NCI-H82 treated with DMSO at 0.1 percent for 48 hours (cell line): ENCODE results near the gene MICU2.

Experiments used
- DNase-seq: peaks from one replicate; lab custom pipeline; 2025; ENCODE audit not compliant: unreplicated experiment; lab: John Stamatoyannopoulos, UW

MICU2 gene

GRCh38 chr13:21603531-21604448 is at the start of gene MICU2:
Gene MICU2 (minus strand): TSS chr13:21604170. CDS start chr13:21604148, 22 bp downstream.
- DNase-seq = peak; percentile 85

- DNase-seq = no peak
These were observed 37.7 kb upstream of the MICU2 start for GRCh38 chr13:21641629-21642028.

- no peak for DNase-seq
These were observed 35.6 kb upstream of the MICU2 start for GRCh38 chr13:21639561-21639960.

- no peak for DNase-seq
These were observed 34.6 kb upstream of the MICU2 start for GRCh38 chr13:21638319-21639282.

GRCh38 chr13:21637296-21637695 is 33.3 kb upstream of the MICU2 start:
- no peak for DNase-seq

- no peak for DNase-seq
These were observed 32.7 kb upstream of the MICU2 start for GRCh38 chr13:21636656-21637055.

GRCh38 chr13:21632196-21632595 is 28.2 kb upstream of the MICU2 start:
- no peak for DNase-seq

- peak; percentile 16 for DNase-seq
These were observed 21.4 kb upstream of the MICU2 start for GRCh38 chr13:21625366-21625765.

GRCh38 chr13:21620861-21621260 is 16.9 kb upstream of the MICU2 start:
- no peak for DNase-seq

GRCh38 chr13:21619633-21620220 is 15.8 kb upstream of the MICU2 start:
- no peak for DNase-seq

GRCh38 chr13:21616880-21617279 is 12.9 kb upstream of the MICU2 start:
- no peak for DNase-seq

- no peak for DNase-seq
These were observed 12.4 kb upstream of the MICU2 start for GRCh38 chr13:21616205-21616866.

- no peak for DNase-seq
These were observed 11.5 kb upstream of the MICU2 start for GRCh38 chr13:21615427-21615826.

- DNase-seq = no peak
These were observed 9.8 kb upstream of the MICU2 start for GRCh38 chr13:21613791-21614190.

- DNase-seq = no peak
These were observed 7.4 kb upstream of the MICU2 start for GRCh38 chr13:21611385-21611784.

- no peak for DNase-seq
These were observed 6.7 kb upstream of the MICU2 start for GRCh38 chr13:21610687-21611086.

GRCh38 chr13:21608961-21609360 is 5.0 kb upstream of the MICU2 start:
- DNase-seq = no peak

GRCh38 chr13:21606796-21607195 is 2.8 kb upstream of the MICU2 start:
- no peak for DNase-seq

GRCh38 chr13:21606251-21606650 is 2.3 kb upstream of the MICU2 start:
- DNase-seq = no peak

- DNase-seq = no peak
These were observed 7.2 kb downstream of the MICU2 start for GRCh38 chr13:21596722-21597121.

GRCh38 chr13:21595546-21595822 is 8.5 kb downstream of the MICU2 start:
- no peak for DNase-seq
